Neutrophil (primary cell): ENCODE measurements around the gene UBE4B.

Experiments
- H3K27ac ChIP-seq: fragments of 200-600 bp; sonication (generic); 2 replicates; pipeline ENCODE4 v1.5.1; 2016; ENCODE audit warnings: mild to moderate bottlenecking, moderate library complexity
- H3K27me3 ChIP-seq: fragments of 200-600 bp; sonication (generic); 2 replicates; pipeline ENCODE4 v1.6.0; 2016; ENCODE audit warnings: mild to moderate bottlenecking
- H3K36me3 ChIP-seq: fragments of 200-600 bp; sonication (generic); 2 replicates; pipeline ENCODE4 v1.5.1; 2017
- H3K4me1 ChIP-seq, 2 experiments: fragments of 200-600 bp in 1 of 2; sonication (generic) in 1 of 2; 1 replicate in 1 of 2; 2 replicates in 1 of 2; pipeline versions ENCODE4 v1.5.1 to v1.6.1; 2013 to 2016; ENCODE audit warnings: low read depth in 1 of 2, low read length in 1 of 2, mild to moderate bottlenecking in 1 of 2, moderate library complexity in 1 of 2; ENCODE audit not compliant: control insufficient read depth in 1 of 2, insufficient read depth in 1 of 2
- H3K4me3 ChIP-seq, 2 experiments: fragments of 200-600 bp in 1 of 2; sonication (generic) in 1 of 2; 1 replicate in 1 of 2; 2 replicates in 1 of 2; pipeline ENCODE4 v1.5.1; 2013 to 2016; ENCODE audit warnings: low read depth in 1 of 2, low read length in 1 of 2, mild to moderate bottlenecking in 1 of 2, moderate library complexity in 1 of 2
- H3K9me3 ChIP-seq: fragments of 200-600 bp; sonication (generic); 2 replicates; pipeline ENCODE4 v1.5.1; 2016
- TF ChIP-seq, protein P1 (sequence below): fragments of 200-600 bp; sonication (generic); IDR thresholded peaks from 2 replicates; pipeline ENCODE4 v1.5.1; 2016; ENCODE audit warnings: antibody characterized with exemption

UBE4B gene

DNA sequence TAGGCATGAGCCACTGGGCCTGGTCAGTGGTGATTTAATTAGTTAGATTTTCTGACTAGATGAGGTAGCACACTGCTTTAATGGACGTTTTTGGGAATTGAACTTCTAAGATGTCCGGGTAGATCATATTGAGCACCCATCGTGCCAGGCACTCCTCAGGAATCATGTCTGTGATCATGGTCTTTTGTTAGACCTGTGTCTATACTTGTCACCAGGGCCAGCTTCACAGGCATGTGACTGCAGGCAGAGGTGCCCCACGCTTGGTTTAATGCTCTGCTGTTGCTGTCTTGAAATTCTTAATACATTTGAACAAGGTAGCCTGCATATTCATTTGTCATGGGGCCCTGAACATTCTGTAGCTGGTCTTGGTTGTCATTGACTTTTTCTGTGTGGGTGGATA, 19.6 kb downstream of the UBE4B start:
- H3K36me3 ChIP-seq: peaks cover 13% of the 10 kb centered on the region
- no peak overlapping the region for H3K27ac ChIP-seq
- TF ChIP-seq, protein P1, sequence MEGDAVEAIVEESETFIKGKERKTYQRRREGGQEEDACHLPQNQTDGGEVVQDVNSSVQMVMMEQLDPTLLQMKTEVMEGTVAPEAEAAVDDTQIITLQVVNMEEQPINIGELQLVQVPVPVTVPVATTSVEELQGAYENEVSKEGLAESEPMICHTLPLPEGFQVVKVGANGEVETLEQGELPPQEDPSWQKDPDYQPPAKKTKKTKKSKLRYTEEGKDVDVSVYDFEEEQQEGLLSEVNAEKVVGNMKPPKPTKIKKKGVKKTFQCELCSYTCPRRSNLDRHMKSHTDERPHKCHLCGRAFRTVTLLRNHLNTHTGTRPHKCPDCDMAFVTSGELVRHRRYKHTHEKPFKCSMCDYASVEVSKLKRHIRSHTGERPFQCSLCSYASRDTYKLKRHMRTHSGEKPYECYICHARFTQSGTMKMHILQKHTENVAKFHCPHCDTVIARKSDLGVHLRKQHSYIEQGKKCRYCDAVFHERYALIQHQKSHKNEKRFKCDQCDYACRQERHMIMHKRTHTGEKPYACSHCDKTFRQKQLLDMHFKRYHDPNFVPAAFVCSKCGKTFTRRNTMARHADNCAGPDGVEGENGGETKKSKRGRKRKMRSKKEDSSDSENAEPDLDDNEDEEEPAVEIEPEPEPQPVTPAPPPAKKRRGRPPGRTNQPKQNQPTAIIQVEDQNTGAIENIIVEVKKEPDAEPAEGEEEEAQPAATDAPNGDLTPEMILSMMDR: no peak
- no peak overlapping the region for H3K4me3 ChIP-seq
- peaks cover 17 to 20% of the 10 kb centered on the region in 2 experiments for H3K4me1 ChIP-seq
- no peaks in the 10 kb centered on the region for H3K9me3 ChIP-seq
- no peaks in the 10 kb centered on the region for H3K27me3 ChIP-seq

DNA sequence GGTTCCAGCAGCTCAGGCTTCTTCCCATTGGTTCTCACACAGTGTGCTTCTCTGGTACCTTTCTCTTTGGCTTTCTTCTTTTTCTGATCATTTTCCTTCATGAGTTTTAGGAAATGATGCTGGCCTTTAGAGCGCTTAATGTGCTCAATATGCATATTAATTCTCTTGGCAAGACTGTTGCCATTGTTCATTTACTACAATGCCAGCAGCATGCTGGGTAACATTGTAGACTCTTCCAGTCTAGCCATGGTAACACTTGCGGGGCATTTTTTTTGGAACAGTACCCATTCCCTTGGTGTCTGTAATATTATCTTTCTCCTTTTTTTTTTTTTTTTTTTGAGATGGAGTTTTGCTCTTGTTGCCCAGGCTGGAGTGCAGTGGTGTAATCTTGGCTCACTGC, 21.7 kb downstream of the UBE4B start:
- Histone ChIP-seq H3K9me3 (no peaks in the 10 kb centered on the region), H3K27me3 (no peaks in the 10 kb centered on the region), H3K4me3 (no peak overlapping the region), H3K36me3 (peaks cover 13% of the 10 kb centered on the region), H3K27ac (peak overlapping the region; percentile 22), H3K4me1 (peaks cover 23 to 30% of the 10 kb centered on the region in 2 experiments)
- TF ChIP-seq, protein P1: no peak

DNA sequence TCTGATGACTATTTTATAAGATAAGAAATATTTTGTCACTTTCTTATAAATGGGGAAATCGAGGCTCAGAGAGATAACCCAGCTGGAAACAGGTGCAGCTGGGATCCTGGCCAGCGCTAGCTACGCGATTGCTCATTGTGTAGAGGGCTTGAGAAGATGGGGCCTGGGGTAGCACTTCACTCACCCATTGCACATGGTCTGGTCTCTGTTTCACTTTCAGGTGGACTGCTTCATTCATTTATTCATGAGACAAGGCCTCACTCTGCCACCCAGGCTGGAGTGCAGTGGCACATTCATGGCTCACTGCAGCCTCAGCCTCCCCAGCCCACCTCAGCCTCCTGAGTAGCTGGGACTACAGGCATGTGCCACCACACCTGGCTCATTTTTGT, 23.8 kb downstream of the UBE4B start:
- Histone ChIP-seq H3K27ac (peak overlapping the region; percentile 96), H3K4me3 (peak overlapping the region in 1 of 2 experiments; percentile 40), H3K36me3 (peaks cover 2% of the 10 kb centered on the region), H3K27me3 (no peaks in the 10 kb centered on the region), H3K9me3 (no peaks in the 10 kb centered on the region), H3K4me1 (peaks cover 23 to 32% of the 10 kb centered on the region in 2 experiments)
- TF ChIP-seq, protein P1: no peak

DNA sequence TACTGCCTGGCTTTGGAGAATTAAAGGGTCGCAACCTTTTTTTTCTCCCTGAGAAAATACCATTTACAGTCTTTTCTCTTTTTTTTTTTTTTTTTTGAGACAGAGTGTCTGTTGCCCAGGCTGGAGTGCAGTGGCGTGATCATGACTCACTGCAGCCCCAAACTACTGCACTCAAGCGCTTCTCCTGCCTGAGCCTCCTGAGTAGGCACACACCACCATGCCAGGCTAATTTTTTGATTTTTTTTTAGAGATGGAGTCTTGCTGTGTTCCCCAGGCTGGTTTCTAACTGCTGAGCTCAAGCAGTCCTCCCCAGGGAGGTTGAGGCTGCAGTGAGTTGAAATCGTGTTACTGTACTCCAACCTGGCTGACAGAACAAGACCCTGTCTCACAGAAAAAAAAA, 24.6 kb downstream of the UBE4B start:
- Histone ChIP-seq H3K9me3 (no peaks in the 10 kb centered on the region), H3K4me1 (peaks cover 23 to 32% of the 10 kb centered on the region in 2 experiments), H3K4me3 (no peak overlapping the region), H3K36me3 (no peaks in the 10 kb centered on the region), H3K27me3 (no peaks in the 10 kb centered on the region), H3K27ac (peak overlapping the region; percentile 96)
- TF ChIP-seq, protein P1: no peak

DNA sequence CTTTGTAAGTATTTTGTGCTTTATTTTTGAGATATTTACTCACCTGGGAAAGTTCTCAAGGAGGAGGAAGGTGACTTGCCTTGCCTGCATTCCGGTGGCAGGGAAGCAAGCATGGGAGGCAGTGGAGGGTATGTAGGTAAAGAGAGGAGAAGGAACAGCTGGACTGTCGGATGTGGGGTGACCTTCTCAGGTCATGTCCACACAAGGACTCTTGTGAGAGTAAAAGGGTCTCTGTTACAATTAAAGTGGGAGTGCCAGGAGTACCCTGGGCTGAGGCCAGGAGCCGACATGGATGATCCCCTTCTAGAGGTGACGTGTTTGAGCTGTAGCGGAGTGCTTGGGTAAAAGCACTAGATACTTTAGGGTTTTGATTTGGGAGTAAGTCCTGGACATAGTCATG, 25.0 kb downstream of the UBE4B start:
- Histone ChIP-seq H3K36me3 (no peaks in the 10 kb centered on the region), H3K4me3 (no peak overlapping the region), H3K27ac (peak overlapping the region; percentile 63), H3K4me1 (peaks cover 23 to 32% of the 10 kb centered on the region in 2 experiments), H3K27me3 (no peaks in the 10 kb centered on the region), H3K9me3 (no peaks in the 10 kb centered on the region)
- TF ChIP-seq, protein P1: no peak

DNA sequence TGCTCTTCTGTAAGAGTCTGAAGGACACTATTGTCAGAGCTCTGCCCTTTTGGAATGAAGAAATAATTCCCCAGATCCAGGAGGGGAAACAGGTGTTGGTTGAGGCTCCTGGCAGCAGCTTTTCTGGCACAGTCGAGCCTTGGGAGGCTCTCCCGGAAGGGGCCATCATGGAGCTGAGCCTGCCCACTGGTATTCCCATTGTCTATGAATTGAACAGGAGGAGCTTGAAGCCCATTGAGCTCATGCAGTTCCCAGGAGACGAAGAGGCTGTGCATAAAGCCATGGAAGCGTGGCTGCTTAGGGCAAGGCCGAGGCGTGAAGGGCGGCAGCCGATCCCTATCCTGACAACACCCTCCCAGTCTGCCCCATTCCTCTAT, 26.6 kb downstream of the UBE4B start:
- peak overlapping the region; percentile 63 for H3K27ac ChIP-seq
- no peaks in the 10 kb centered on the region for H3K27me3 ChIP-seq
- H3K4me1 ChIP-seq: peaks cover 26 to 32% of the 10 kb centered on the region in 2 experiments
- TF ChIP-seq, protein P1: no peak
- H3K9me3 ChIP-seq: no peaks in the 10 kb centered on the region
- H3K4me3 ChIP-seq: no peak overlapping the region
- H3K36me3 ChIP-seq: no peaks in the 10 kb centered on the region
